A549 treated with Hydrocortisone at 1 μM for 4 hours (cell line): ENCODE data around the gene RIOX2. TPM values are rescaled to one million over a fixed set of nuclear protein-coding genes. Genes with fewer than 3 reads are reported as not detected.

Source experiments
- total RNA-seq: library from RNA; stranded (reverse); fragments of 200-300 nt; extraction: Qiagen RNA extraction; gene quantifications from 5 replicates; pipeline ENCODE4 v1.2.3, GENCODE V29; 2022

RIOX2 gene
- total RNA-seq: 29.3 to 37.5 TPM (median 30.9 TPM) in 5 replicates

DNA sequence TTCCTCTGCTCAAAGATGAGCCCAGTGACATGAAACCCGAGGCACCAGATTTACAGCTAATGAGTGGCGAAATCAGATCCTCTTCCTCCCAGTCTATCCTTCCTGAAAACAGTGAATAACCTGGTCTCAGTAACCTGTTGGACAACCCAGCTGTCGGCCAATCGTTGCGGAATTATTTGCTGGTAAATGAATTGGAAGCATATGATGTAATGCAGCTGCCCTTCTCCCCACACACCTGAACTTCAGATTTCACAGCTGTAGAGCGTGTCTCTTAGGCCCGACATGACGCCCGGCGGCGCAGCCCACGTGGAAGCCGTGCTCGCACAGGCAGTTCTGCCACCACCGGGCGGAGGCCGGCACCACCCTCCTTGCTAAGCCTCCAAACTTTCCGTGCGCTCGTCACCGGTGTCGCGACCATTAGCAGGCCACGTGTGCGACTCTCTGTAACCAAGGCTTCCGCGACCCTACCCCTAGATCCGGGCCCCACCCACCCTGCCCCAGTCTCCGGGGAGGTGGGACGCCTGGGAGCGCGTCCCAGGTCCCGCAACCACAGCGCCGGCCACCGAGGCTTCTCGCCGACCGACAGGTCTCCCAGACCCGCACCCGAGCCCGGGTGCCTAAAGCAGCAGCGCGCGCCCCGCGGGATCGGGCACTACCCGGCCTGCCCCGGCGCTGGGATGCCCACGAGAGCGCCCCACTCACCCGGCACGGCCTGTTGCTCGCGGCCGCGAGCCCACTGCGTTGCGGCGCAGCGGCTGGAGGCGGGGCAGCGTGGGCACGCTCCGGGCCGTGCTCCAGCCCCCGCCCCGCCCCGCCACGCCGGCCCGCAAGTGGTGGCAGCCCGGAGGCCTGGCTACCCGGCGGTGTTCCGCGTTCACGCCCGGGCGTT, at the start of gene RIOX2:
TSS of gene RIOX2 (minus strand) at position 753 of the 889 bp plus-strand sequence. CDS start 4,838 bp downstream, outside the sequence.

Other genes starting within 250 kb of the RIOX2 start
- gene ARL6, start 207.7 kb downstream of the RIOX2 start, total RNA-seq: 3.8 to 6.5 TPM (median 4.5 TPM) in 5 replicates
- gene CRYBG3, start 150.4 kb downstream of the RIOX2 start, total RNA-seq: 5.8 to 11.2 TPM (median 6.3 TPM) in 5 replicates
- not detected in 5 replicates for gene GABRR3, start 62.9 kb upstream of the RIOX2 start, total RNA-seq
- not detected in 5 replicates for gene OR5AC2, start 114.7 kb upstream of the RIOX2 start, total RNA-seq
- not detected in 5 replicates for gene OR5H1, start 158.3 kb upstream of the RIOX2 start, total RNA-seq
- gene OR5H14, start 175.0 kb upstream of the RIOX2 start, total RNA-seq: not detected in 5 replicates
- not detected in 5 replicates for gene OR5H15, start 194.3 kb upstream of the RIOX2 start, total RNA-seq